Mucosa of stomach (tissue), 1 donor: Measurements from ENCODE around the gene CRTAC1.

Experiments
- H3K27me3 ChIP-seq: one replicate; pipeline ENCODE4 v1.7.0; 2013; ENCODE audit warnings: mild to moderate bottlenecking, low read length; ENCODE audit not compliant: control insufficient read depth, insufficient read depth
- H3K36me3 ChIP-seq: one replicate; pipeline ENCODE4 v1.7.0; 2013; ENCODE audit warnings: low read length; ENCODE audit not compliant: control insufficient read depth, insufficient read depth
- H3K4me1 ChIP-seq: one replicate; pipeline ENCODE4 v1.7.0; 2013; ENCODE audit warnings: mild to moderate bottlenecking, low read length; ENCODE audit not compliant: control insufficient read depth, insufficient read depth
- H3K4me3 ChIP-seq: one replicate; pipeline ENCODE4 v1.7.0; 2013; ENCODE audit warnings: low read length
- H3K9ac ChIP-seq: one replicate; pipeline ENCODE4 v1.7.0; 2013; ENCODE audit warnings: mild to moderate bottlenecking, low read length, moderate library complexity
- H3K9me3 ChIP-seq: one replicate; pipeline ENCODE4 v1.7.0; 2013; ENCODE audit warnings: mild to moderate bottlenecking, low read length, moderate library complexity; ENCODE audit not compliant: control insufficient read depth
- donor health status: Pancreatic carcinoma.

Gene CRTAC1

DNA sequence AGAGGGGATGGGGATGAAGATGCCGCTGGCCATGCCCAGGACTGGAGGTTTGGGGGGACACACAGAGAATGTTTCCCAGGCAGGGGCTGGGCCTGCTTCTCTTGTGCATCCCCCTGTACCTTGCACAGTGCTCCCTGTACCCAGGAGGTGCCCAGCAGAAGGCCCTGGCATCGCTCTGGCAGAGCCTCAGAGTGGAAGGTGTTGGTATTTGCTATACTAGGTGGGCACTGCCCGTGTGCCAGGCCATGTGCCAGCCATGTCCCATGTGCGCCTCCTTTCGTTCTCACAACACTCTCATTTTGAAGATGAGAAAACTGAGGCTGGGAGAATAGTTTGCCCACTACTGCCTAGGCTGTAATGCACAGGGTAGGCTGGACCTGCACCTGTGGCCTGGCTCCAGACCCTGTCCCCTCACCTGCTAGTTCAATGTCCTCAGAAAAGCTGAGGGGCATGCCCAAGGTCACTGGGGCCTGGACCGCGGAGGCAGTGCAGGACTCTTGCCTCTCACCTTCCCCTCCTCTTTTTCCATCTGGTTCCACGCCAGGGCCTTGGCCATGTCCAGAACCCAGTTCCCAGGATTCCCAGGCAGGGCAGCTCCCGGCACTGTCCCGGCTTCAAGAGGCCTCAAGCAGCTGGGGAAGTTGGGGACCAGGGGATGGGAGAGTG lies 116.1 kb downstream of the CRTAC1 start:
- Histone ChIP-seq H3K4me3 (no peak overlapping the region), H3K36me3 (no peaks in the 10 kb centered on the region), H3K4me1 (peaks cover 8% of the 10 kb centered on the region), H3K9me3 (no peaks in the 10 kb centered on the region), H3K27me3 (peaks cover 18% of the 10 kb centered on the region), H3K9ac (no peak overlapping the region)

DNA sequence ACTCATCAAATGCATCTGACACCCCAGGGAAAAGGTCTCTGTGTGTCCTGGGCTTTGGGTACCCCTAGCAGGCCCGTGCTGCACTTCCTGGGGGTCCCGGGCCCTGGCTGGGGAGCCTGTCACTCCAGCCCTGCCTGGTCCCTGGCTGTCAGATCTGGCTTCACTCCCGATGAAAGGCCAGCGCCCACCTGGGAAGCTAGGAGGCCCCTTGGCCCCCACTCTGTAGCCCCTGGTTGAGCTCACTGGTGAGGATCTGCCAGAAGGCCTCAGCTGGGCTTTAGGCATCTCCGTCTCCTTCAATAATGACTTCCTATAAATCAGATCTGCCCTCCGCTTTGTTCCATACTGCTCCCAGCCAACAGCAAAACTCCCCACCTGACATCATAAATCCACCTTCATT lies 116.8 kb downstream of the CRTAC1 start:
- Histone ChIP-seq H3K4me1 (peaks cover 8% of the 10 kb centered on the region), H3K36me3 (no peaks in the 10 kb centered on the region), H3K9ac (no peak overlapping the region), H3K27me3 (peaks cover 18% of the 10 kb centered on the region), H3K4me3 (no peak overlapping the region), H3K9me3 (no peaks in the 10 kb centered on the region)

DNA sequence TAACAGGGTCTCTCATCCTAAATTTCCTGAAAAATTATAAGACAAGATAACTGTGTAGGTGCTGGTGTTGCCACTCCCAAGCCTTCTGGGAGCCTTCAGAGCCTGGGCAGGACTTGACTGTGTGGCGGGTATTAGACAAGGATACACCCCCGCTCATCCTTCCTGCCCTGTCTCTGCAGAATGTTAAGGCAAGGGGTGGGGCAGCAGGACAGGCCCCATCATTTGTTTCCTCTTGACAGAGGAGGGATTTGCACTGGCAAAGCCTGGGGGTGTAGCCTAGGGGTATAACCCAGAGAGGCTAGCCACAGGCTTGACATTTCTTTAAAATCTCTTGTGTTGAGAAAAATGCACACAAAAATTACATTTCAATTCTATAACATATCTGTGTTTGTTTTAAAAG lies 117.2 kb downstream of the CRTAC1 start:
- no peak overlapping the region for H3K9ac ChIP-seq
- peaks cover 8% of the 10 kb centered on the region for H3K4me1 ChIP-seq
- peaks cover 18% of the 10 kb centered on the region for H3K27me3 ChIP-seq
- H3K4me3 ChIP-seq = no peak overlapping the region
- no peaks in the 10 kb centered on the region for H3K9me3 ChIP-seq
- no peaks in the 10 kb centered on the region for H3K36me3 ChIP-seq

DNA sequence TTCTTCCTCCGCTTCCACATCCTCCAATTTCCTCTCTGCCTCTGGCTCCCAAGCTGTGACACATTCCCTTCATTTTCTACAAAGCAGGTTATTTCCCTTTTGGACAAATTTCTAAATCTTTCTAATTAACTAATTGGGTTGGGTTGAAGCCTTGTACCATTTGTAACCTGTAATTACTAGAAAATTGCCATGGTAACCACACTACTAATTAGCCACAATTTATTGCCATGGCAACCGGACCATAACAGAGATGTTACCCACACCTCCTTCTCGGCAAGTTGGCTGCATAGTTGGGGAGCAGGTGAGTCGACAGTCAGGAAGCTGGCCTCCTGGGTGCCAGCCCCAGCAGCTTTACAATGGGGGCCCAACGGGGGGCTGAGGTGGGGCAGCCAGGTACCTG lies 119.2 kb downstream of the CRTAC1 start:
- Histone ChIP-seq H3K4me3 (no peak overlapping the region), H3K36me3 (no peaks in the 10 kb centered on the region), H3K9me3 (no peaks in the 10 kb centered on the region), H3K27me3 (peaks cover 13% of the 10 kb centered on the region), H3K9ac (no peak overlapping the region), H3K4me1 (peaks cover 8% of the 10 kb centered on the region)

DNA sequence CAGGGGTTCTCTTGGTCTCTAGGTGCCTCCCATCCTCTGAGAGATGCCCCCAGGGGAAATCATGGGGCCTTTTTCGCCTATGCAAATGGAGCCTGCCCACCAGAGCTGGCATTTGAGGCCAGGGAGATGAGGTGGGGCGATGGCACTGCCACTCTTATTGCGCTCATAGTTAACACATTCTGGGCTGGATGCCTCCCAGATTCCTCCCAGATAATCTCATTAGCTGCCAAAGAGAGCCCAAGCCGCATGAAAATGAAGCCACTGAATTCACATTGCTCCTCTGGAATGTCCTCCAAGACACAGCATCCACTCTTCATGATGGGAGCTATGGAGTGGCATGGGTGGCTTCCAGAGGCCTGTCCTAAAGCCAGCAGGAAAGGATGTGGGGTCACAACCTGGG lies 119.8 kb downstream of the CRTAC1 start:
- no peaks in the 10 kb centered on the region for H3K9me3 ChIP-seq
- H3K4me1 ChIP-seq = peaks cover 8% of the 10 kb centered on the region
- peaks cover 13% of the 10 kb centered on the region for H3K27me3 ChIP-seq
- H3K4me3 ChIP-seq = no peak overlapping the region
- no peaks in the 10 kb centered on the region for H3K36me3 ChIP-seq
- no peak overlapping the region for H3K9ac ChIP-seq

DNA sequence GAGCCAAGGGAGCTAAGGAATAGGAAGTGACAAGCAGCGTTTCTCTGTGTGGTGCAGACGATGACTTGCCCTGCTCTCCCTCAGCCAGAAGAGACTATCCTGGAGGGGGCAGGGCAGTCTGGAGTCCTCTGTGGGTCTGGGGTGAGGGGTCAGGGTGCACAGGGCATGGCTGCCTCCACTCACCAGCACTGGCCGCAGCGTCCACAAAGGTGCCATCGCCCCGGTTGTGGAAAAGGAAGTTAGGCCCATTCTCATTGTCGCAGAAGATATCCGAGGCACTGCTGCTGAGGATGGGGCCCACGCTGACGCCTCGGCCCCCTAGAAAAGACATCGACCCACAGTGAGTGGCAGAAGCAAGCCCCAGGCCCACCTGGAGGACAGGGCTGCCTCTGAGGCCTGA lies 122.6 kb downstream of the CRTAC1 start:
- no peak overlapping the region for H3K9ac ChIP-seq
- peaks cover 3% of the 10 kb centered on the region for H3K27me3 ChIP-seq
- no peaks in the 10 kb centered on the region for H3K36me3 ChIP-seq
- no peak overlapping the region for H3K4me3 ChIP-seq
- no peaks in the 10 kb centered on the region for H3K4me1 ChIP-seq
- no peaks in the 10 kb centered on the region for H3K9me3 ChIP-seq

DNA sequence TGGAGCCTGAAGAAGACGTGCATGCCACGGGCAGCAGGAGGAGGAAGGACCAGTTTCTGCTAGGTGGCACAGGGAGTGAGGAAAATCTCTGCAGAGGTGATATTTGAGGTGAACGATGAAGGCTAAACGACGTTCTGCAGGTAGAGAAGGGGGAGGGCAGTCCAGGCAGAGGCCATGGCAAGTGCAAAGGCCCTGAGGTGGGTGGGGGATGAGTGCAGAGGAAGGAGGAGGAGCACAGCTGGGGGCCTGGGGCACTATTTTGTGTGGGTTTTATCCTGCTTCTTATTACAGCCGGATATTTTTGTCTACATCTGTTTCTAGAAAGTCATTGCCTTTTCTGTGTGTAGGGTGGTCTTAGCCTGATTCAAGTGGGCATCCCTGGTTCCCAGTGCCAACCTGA lies 123.2 kb downstream of the CRTAC1 start:
- Histone ChIP-seq H3K9me3 (no peaks in the 10 kb centered on the region), H3K9ac (no peak overlapping the region), H3K4me1 (no peaks in the 10 kb centered on the region), H3K4me3 (no peak overlapping the region), H3K36me3 (no peaks in the 10 kb centered on the region), H3K27me3 (peaks cover 3% of the 10 kb centered on the region)

DNA sequence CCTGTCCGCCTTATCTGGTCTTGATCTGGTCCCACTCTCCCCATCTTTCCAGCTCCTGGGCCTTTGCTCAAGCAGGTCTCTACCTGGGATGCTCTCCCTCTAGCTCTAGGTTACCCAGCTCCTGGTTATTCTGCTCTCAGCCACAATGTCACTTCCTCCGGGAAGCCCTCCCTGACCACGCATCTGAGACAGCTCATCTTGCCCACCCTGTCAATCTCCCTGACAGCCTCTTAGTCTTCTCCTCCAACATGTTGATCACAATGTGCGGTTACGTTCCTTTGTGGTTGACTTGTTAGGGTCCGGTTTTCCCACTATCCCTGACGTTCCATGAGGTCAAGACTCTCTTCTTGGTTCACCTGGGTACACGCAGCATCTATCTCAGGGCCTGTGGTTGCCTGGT lies 125.1 kb downstream of the CRTAC1 start:
- Histone ChIP-seq H3K9ac (no peak overlapping the region), H3K36me3 (no peaks in the 10 kb centered on the region), H3K4me3 (no peak overlapping the region), H3K9me3 (no peaks in the 10 kb centered on the region), H3K4me1 (no peaks in the 10 kb centered on the region), H3K27me3 (peaks cover 5% of the 10 kb centered on the region)

DNA sequence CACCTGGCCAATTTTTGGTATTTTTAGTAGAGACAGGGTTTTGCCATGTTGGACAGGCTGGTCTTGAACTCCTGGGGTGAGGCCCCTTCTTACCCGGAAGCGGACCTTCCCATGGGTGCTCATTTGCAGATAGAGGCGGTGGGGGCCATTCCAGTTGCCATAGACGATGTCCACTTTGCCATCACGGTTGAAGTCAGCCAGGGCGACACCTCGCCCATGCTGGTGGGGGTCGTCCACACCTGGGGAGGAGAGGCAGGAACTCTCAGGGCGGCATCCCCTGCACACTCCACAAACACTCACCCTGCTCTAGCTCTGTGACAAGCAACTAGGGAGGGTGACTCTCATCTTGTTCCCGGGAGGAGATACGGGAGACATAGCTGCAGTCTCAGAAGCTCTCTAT lies 125.8 kb downstream of the CRTAC1 start:
- Histone ChIP-seq H3K9me3 (no peaks in the 10 kb centered on the region), H3K4me1 (no peaks in the 10 kb centered on the region), H3K36me3 (no peaks in the 10 kb centered on the region), H3K9ac (no peak overlapping the region), H3K27me3 (peaks cover 12% of the 10 kb centered on the region), H3K4me3 (no peak overlapping the region)

DNA sequence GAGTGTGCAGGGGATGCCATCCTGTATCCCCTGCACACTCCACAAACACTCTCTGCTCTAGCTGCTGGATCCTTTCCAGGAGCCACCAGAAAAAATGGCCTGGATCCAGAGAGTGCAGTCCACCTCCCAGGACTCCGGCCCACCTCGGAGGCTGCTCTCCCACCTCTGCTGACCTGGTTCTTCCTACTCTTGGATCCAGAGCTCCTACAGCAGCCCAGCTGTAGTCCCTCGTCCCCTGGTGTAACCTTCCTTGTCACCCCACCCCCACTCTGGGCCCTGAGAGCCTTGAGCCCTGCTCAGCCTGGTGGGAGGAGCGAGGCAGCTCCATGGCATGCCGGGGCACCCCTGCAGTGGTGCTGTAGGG lies 126.4 kb downstream of the CRTAC1 start:
- no peak overlapping the region for H3K9ac ChIP-seq

DNA sequence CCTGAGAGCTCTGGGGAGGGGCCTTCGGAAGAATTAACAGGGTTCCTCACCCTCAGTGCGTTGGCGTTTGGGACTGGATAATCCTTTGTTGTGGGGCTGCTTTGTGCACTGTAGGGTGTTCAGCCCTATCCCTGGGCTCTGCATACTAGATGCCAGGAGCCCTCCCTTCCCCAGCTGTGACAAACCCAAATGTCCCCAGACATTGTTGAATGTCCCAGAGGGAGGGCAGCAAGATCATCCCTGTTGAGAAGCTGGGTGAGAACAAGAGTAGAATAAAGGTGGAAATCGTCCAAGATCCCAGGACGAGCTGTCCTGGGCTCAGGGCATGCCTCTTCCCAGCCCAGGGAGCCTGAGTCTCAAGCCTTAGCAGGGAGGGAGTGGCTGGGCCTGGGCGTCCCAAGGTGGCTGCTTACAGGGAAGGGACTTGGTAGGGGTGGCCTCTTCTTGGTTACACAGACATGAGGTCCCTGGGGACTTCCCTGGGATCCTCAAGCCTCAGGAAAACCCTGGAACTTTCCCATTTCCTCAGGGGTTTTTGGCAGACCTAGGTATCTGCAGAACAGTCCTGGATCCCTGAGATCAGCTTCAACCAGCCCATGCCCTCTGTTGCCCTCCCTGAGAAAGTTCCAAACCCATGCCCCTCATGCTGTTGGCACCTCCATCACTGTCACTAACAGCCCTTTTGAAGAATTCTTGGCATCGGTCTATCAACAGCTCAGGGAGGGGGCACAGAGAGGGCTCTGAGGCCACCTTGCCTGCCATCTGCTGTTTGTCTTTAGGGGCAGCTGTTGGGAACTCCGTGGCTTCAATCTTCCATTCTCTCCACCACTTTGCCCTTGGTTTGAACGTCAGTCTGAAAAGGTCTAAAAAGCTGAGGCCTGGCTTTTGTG lies 127.0 kb downstream of the CRTAC1 start:
- H3K27me3 ChIP-seq = peaks cover 12% of the 10 kb centered on the region
- no peak overlapping the region for H3K9ac ChIP-seq
- H3K9me3 ChIP-seq = no peaks in the 10 kb centered on the region
- H3K4me3 ChIP-seq = no peak overlapping the region
- no peaks in the 10 kb centered on the region for H3K36me3 ChIP-seq
- peaks cover 3% of the 10 kb centered on the region for H3K4me1 ChIP-seq

More for the DNA sequence above, 126.4 kb downstream of the CRTAC1 start:
- no peak overlapping the region for H3K4me3 ChIP-seq
- no peaks in the 10 kb centered on the region for H3K36me3 ChIP-seq
- no peaks in the 10 kb centered on the region for H3K4me1 ChIP-seq
- H3K27me3 ChIP-seq = peaks cover 12% of the 10 kb centered on the region
- H3K9me3 ChIP-seq = no peaks in the 10 kb centered on the region

DNA sequence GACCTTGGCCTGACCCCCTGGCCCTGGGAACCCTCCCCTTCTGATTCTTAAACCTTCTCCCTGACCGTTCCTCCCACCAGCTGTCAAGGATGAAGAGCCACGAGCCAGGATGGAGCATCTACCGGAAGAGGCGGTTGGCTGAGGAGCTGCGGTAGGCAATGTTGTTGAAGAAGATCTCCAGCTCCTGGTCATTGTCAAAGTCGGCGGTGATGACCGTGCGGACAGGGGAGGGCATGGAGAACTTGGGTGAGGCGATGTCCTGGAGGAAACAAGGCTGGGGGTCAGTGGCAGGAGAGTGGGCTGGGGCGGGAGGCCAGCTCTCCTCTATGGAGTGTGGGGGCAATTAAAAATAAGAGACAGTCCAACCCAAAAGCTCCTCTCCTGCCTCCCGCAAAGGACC lies 129.0 kb downstream of the CRTAC1 start:
- Histone ChIP-seq H3K4me3 (no peak overlapping the region), H3K9ac (no peak overlapping the region), H3K27me3 (peaks cover 13% of the 10 kb centered on the region), H3K36me3 (no peaks in the 10 kb centered on the region), H3K4me1 (peaks cover 15% of the 10 kb centered on the region), H3K9me3 (no peaks in the 10 kb centered on the region)
